Chondrocyte (in vitro differentiated cells): ENCODE results near the gene BGN. TPM values are rescaled to one million over a fixed set of nuclear protein-coding genes. Genes with fewer than 3 reads are reported as not detected.

Source experiments
- DNase-seq: peaks from one replicate; pipeline ENCODE4 v3.0.0; 2021; ENCODE audit warnings: mixed read lengths, low spot score
- H3K27ac Mint-ChIP-seq: one replicate; pipeline ENCODE4 v1.8.0; 2021; ENCODE audit warnings: mild to moderate bottlenecking, moderate library complexity, mixed read lengths; ENCODE audit not compliant: unreplicated experiment
- H3K27me3 Mint-ChIP-seq: 2 replicates; pipeline ENCODE4 v1.8.0; 2021; ENCODE audit warnings: low read depth, mixed read lengths
- H3K36me3 Mint-ChIP-seq: 2 replicates; pipeline ENCODE4 v1.8.0; 2021; ENCODE audit warnings: low read depth, mixed read lengths
- H3K4me1 Mint-ChIP-seq: 2 replicates; pipeline ENCODE4 v1.8.0; 2021; ENCODE audit warnings: low read depth, mild to moderate bottlenecking, mixed read lengths
- H3K4me3 Mint-ChIP-seq: one replicate; pipeline ENCODE4 v1.8.0; 2021; ENCODE audit warnings: mild to moderate bottlenecking, moderate library complexity, mixed read lengths; ENCODE audit not compliant: unreplicated experiment
- H3K9me3 Mint-ChIP-seq: 2 replicates; pipeline ENCODE4 v1.8.0; 2021; ENCODE audit warnings: low read depth, mixed read lengths
- CTCF ChIP-seq: fragments of 200-600 bp; sonication (generic); IDR thresholded peaks from 2 replicates; pipeline ENCODE4 v1.5.0; 2021; ENCODE audit warnings: antibody characterized with exemption, mild to moderate bottlenecking, moderate library complexity
- total RNA-seq: library from RNA; stranded (reverse); gene quantifications from 3 replicates; pipeline ENCODE4 v1.2.1, GENCODE V29; 2021

The BGN gene
- total RNA-seq, 1 donor from 2014 or later, result 2,632 TPM

- Mint-ChIP-seq H3K27ac (no peak overlapping the region), H3K9me3 (peaks cover 6% of the 10 kb centered on the region), H3K27me3 (no peaks in the 10 kb centered on the region), H3K36me3 (peaks cover 1% of the 10 kb centered on the region), H3K4me1 (peaks cover 9% of the 10 kb centered on the region), H3K4me3 (no peak overlapping the region)
- DNase-seq, result no peak
- TF ChIP-seq CTCF, result no peak
Measured at GRCh38 chrX:153465691-153466380, 28.9 kb upstream of the BGN start.

GRCh38 chrX:153468008-153468580 lies 26.7 kb upstream of the BGN start:
- TF ChIP-seq CTCF, result no peak
- peaks cover 28% of the 10 kb centered on the region for H3K4me1 Mint-ChIP-seq
- no peak overlapping the region for H3K27ac Mint-ChIP-seq

GRCh38 chrX:153469811-153470410 lies 24.9 kb upstream of the BGN start:
- no peaks in the 10 kb centered on the region for H3K9me3 Mint-ChIP-seq
- peak overlapping the region; percentile 74 for H3K4me3 Mint-ChIP-seq
- TF ChIP-seq CTCF, result peak; percentile 44
- H3K27me3 Mint-ChIP-seq, result no peaks in the 10 kb centered on the region
- peaks cover 39% of the 10 kb centered on the region for H3K4me1 Mint-ChIP-seq
- H3K27ac Mint-ChIP-seq, result peak overlapping the region; percentile 36
- no peak for DNase-seq
- H3K36me3 Mint-ChIP-seq, result no peaks in the 10 kb centered on the region

More at GRCh38 chrX:153468008-153468580, 26.7 kb upstream of the BGN start:
- DNase-seq, result no peak
- no peaks in the 10 kb centered on the region for H3K9me3 Mint-ChIP-seq
- H3K36me3 Mint-ChIP-seq, result no peaks in the 10 kb centered on the region
- no peaks in the 10 kb centered on the region for H3K27me3 Mint-ChIP-seq
- H3K4me3 Mint-ChIP-seq, result no peak overlapping the region

- H3K27ac Mint-ChIP-seq, result peak within 1 kb of the TSS; percentile 89
- peaks cover 46% of the 10 kb centered on the region for H3K4me1 Mint-ChIP-seq
- no peak for DNase-seq
- no peaks in the 10 kb centered on the region for H3K27me3 Mint-ChIP-seq
- H3K36me3 Mint-ChIP-seq, result no peaks in the 10 kb centered on the region
- peak; percentile 86 for TF ChIP-seq CTCF
- peak within 1 kb of the TSS; percentile 74 for H3K4me3 Mint-ChIP-seq
- H3K9me3 Mint-ChIP-seq, result no peaks in the 10 kb centered on the region
Measured at GRCh38 chrX:153470411-153471363, 24.1 kb upstream of the BGN start, which contains the start of gene HAUS7. Gene HAUS7 (minus strand): TSS chrX:153470576. CDS start chrX:153470557, 19 bp downstream.
